Measurements from ENCODE around the gene HTR3C.
"Not testable (repeated sequence)": the region's sequence is repeated elsewhere in the genome, so short reads cannot be mapped to it uniquely, and the experiment has no call there.

Gene HTR3C

DNA sequence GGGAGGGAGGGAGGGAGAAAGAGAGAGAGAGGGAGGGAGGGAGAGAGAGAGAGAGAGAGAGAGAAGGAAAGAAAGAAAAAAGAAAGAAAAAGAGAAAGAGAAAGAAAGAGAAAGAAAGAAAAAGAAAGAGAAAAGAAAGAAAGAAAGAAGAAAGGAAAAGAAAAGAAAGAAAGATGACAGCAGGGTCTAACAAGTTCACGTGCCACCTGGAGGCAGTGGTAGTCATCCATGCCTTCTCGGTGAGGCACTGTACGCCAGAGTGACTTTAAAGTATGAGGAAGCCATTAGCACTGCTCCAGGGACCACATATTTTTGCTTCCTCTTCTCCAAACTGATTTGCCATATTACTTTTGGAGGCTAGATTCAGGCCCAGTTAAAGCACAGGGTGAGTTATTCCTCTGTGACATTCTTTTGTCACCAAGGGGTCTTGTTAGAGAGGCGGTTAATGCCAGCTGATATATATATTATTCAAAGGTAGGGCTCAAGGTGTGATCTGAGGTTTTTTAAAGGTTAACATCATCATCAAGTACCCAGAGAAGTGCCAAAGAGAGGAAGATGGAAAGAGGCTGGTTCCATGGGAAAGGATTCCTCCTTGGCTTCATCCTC lies 21.6 kb upstream of the HTR3C start, which contains the start of gene HTR3D:
HTR3D (plus strand) TSS at position 556 of the 606 bp plus-strand sequence; CDS start at position 556, 0 bp downstream.
- no peak for DNase-seq

DNA sequence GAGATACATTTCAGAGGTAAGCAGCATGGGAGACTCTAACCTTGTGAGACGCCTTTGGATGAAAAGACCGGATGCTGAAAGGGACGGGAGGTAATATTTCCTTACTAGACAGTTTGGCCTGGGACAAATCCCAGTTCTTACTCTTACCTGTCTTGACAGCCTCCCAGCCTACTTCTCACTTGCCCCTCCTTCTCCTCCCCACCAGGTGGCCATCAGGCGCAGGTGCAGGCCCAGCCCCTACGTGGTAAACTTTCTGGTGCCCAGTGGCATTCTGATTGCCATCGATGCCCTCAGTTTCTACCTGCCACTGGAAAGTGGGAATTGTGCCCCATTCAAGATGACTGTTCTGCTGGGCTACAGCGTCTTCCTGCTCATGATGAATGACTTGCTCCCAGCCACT lies 15.0 kb upstream of the HTR3C start:
- no peak for DNase-seq

DNA sequence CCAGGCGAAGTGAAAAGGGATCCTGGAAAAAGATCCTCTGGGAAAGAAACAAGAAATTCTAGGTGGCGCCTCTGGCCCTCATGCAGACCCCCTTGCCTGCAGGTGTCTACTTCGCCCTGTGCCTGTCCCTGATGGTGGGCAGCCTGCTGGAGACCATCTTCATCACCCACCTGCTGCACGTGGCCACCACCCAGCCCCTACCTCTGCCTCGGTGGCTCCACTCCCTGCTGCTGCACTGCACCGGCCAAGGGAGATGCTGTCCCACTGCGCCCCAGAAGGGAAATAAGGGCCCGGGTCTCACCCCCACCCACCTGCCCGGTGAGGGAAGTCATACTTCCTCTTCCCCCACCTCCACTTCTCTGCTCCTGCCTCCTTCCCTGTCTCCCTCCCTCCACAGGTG lies 14.5 kb upstream of the HTR3C start:
- not testable (repeated sequence) for DNase-seq

DNA sequence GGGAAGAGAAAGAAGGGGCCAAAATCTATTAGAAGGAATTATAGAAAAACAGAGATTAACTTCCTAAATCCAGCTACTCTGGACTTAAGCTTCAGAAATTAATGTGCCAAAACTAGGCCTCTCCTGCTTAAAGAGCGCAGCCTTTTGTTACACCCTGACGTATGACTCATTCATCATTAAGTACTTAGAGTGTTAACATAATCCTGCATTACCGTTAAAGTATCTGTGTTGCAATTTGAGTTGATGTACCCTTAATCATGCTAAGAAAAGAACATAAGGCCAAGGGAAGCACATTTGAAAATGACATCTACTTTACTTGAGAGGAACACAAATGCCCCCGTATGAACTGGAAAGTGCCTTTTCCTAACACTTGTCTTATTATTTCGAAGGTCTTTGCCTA lies 13.4 kb upstream of the HTR3C start:
- DNase-seq, result no peak

DNA sequence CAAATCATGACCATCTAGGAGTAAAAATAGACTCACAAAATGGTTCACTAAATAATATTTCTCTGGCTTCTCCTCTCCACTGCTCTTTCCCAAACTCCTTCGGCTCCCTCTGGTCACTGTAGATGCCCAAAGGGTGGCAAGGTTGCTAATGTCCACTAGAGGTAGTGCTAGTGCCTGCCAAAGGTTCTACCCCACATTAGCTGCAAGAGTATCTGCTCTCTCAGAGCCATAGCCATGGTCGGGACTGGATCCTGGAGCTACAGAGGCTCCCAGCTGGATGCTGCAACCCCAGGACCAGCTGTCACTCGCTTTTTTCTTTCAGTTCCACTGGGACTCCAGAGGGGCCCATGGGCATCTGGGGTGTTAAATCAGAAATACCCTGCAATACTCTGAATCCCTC lies 12.8 kb upstream of the HTR3C start:
- DNase-seq, result no peak

DNA sequence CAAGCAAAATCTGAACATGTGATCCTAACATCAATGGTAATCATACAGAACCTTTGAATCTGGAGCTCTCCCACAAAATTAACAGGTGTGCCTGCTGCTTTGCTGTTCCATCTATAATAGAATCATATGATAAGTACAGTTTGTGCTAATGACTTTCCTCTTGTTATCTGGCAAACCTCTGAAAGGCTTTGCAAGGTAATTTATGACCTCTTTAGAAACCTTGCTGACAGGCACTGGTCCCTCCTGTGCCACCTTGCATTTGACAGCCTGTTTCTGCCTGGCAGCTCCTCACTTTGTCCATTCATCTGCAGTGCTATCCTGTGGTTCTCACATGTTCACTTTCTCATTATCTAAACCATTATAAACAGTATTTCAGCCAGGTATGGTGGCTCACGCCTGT lies 10.2 kb upstream of the HTR3C start:
- DNase-seq, result no peak

DNA sequence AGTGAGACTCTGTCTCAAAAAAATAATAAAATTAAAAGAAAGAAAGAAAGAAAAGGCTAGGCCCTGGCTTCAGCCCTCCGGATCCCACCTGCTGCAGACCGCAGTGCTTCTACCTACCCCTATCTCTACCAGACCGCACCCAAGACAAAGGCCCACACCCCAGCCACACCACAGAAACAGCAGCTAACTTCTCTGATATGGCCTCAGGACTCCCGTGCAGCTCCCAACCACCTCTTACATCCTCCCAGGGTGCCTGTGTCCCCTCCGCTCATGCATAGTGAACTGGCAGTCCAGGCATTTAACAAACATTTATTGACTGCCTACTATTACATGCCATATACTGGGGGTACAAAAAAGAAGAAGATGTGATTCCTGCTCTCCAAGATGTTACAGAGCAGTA lies 6.9 kb upstream of the HTR3C start:
- DNase-seq, result no peak

DNA sequence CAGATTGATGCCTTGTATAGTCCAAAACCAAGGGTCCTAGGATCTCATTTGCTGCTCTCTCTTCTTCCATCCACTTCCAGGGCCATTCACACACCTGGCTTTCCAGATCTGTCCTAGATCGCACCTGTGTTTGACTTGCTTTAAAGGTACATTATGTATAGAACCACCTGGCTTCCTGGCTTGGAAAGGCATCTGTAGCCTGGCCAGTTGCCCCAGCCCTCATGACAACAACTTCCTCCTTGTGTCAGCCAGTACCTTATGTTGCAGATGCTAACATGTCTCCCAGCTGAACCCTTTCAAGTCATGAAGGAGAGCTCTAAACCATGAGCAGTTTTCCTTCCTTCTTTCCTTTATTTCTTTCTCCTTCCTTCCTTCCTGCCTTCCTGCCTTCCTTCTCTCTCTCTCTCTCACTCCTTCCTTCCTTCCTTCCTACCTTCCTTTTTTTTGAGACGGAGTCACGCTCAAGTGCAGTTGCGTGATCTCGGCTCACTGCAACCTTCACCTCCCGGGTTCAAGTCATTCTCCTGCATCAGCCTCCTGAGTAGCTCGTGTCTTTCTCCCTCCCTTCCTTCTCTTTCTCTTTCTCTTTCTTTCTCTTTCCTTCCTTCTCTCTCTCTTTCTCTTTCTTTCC lies 2.5 kb upstream of the HTR3C start:
- no peak for DNase-seq

DNA sequence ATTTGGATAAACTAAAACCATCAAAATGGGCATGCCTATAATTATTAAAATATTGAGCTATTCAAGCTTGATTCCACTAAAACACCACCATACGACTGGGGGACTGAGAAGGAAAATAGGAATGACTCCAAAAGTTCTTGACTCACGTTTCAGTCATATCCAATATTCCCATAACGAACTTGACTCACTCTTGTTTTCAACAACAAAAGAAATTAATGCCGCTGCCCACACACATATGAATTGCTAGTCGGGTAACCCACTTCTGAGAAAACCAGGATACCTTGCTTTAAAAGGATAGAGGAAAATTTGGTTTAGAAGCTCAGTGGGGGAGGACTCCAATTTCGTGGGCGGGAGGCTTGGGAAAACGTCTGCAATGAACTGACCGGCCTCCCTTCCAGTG lies 5.2 kb downstream of the HTR3C start:
- no peak for DNase-seq

DNA sequence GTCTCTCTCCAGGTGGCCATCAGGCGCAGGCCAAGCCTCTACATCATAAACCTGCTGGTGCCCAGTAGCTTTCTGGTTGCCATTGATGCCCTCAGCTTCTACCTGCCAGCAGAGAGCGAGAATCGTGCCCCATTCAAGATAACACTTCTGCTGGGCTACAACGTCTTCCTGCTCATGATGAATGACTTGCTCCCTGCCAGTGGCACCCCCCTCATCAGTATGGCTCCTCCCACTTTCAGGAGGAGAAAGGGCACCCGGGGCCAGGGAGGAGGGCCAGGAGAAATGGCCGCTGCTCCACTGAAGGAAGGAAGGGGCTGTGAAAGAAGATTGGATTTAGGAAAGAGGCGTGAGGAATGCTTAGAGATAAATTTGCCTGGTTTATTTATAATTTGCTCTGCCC lies 6.6 kb downstream of the HTR3C start:
- DNase-seq, result no peak

DNA sequence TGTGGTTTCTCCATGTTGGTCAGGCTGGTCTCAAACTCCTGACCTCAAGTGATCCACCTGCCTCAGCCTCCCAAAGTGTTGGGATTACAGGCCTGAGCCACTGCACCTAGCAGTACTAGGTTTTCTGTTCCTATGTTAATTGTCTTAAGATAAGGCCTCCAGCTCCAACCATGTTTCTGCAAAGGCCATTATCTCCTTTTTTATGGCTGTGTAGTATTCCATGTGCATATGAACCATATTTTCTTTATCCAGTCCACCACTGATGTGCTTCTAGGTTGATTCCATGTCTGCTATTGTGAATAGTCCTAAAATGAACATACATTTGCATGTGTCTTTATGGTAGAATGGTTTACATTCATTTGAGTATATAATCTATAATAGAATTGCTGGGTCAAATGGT lies 9.8 kb downstream of the HTR3C start:
- DNase-seq, result no peak

DNA sequence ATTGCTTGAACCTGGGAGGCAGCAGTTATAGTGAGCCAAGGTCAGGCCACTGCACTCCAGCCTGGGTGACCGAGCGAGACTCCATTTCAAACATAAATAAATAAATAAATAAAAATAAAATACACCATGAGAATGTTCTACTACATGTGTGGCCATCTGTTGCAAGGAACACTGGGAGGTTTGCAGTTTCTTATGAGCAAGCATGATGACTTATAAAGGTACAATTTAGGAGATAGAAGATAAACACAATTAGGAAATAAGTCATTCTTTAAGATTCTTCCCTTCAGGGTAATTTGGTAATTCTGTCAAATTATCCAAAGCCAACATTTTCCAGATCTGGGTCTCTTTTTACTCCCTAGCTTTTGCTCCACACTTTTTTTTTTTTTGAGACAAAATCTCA lies 13.4 kb downstream of the HTR3C start:
- DNase-seq, result no peak

DNA sequence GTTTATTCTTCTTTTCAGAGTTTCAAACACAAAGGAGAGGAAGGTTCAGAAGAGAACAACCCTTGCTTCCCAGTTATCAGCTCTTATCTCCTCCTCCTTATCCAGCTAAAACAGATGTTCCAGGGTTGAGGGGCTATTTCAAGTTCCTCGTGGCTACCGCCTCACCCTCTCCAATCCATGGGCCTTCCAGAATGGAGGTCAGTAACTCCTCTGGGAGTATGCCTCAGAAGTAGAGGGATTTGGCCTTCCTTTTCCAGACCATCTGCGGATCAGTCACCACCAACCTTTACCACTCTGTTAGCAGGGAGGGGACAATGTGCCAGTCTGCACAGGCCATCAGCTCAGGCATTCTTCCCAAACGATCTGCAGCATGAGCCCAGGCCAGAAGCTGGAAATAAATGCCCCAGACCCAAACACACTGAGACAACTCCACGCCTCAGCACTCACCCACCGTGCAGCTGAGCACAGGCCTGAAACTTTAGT lies 14.8 kb downstream of the HTR3C start:
- DNase-seq, result no peak

DNA sequence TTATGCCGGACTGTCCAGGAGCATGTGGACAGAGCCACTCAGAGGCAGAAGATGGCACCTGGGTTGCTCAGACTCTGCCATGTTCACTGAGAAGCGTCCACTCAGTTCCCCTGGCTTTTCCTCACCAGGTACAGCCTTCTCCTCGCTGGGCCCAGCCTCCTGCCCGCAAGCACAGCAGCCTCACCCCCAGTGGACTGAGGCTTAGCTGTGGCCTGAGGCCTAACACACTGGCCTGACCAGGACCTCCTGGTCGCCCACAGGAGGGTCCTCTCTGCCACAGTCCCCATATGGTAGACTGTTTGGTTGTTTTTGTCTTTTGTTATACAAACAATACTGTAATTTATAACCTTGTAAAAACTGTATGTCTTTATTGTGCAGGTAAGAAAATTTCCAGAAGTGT lies 15.5 kb downstream of the HTR3C start:
- no peak for DNase-seq

DNA sequence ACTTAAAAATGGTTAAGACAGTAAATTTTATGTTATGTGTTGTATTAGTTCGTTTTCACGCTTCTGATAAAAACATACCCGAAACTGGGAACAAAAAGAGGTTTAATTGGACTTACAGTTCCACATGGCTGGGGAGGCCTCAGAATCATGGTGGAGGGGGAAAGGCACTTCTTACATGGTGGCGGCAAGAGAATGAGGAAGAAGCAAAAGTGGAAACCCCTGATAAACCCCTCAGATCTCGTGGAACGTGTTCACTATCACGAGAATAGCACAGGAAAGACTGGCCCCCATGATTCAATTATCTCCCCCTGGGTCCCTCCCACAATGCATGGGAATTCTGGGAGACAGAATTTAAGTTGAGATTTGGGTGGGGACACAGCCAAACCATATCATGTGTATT lies 18.3 kb downstream of the HTR3C start:
- not testable (repeated sequence) for DNase-seq

DNA sequence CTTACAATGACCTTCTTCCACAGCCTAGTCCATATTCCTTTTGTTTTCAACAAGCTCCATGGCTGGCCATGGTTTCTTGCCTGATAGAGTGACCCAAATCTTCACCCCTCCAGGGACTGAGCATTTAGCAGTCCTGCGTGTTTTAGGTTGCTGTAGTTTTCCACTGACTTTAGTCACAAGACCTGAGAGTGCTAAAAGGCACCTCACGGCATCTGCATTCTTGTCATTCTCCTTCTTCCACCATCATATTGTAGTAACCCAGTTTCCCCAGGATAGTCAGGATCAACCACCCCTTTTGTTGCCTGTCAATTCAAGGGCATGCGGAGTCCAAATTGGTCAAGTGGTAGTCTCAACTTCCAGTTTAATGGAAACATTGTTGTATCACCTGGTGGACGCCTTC lies 20.8 kb downstream of the HTR3C start:
- no peak for DNase-seq

DNA sequence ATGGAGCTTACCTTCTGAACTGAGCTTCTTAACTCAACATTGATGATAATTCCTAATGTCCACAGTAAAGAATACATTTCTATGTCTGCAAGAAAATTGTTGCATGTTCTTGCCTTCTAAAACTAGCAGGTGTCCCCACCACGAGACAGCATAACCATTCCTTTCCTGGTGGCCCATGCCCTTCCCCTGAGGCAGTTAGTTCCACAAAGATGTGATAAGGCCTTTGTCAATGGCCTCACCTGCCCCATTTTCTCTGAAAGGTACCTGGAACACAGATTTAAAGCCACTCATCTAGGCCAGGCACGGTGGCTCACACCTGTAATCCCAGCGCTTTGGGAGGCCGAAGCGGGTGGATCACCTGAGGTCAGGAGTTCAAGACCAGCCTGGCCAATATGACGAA lies 23.1 kb downstream of the HTR3C start:
- no peak for DNase-seq

DNA sequence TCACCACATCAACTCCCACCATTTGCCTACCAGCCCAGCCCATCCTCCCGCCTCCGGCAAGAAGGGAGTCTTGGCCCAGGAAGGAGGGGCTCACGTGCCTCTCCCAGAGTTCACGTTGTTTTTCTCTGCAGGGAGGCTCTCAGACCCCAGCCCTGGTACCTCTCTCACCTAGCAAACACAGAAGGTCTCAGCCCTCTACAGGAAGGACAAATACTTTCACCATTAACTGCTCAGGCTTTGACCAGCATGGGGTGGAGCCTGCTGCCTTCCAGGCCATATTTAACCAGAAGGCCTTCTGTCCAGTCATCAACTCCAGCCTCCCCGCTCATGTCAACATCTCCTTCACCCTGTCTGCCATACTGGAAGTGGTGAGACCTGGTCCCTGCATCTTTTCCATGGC lies 25.0 kb downstream of the HTR3C start:
- DNase-seq, result no peak

DNA sequence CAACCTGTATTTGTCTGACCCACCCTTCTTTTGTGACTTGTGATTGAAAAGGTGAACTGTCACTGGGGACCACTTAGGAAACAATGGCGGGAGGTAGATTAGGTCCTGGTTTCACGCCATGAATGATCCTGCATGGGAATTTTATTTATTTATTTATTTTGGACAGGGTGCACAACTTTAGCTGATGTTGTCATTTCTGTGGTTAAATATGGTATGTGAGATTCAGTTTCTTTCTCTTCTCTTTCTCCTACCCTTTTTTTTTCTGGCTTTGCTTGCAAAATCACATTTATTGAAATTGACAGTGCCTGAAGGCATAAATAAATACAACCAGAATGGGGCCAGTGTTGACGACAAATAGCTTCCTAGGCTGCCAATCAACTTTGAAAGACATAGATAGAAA lies 26.0 kb downstream of the HTR3C start:
- no peak for DNase-seq

DNA sequence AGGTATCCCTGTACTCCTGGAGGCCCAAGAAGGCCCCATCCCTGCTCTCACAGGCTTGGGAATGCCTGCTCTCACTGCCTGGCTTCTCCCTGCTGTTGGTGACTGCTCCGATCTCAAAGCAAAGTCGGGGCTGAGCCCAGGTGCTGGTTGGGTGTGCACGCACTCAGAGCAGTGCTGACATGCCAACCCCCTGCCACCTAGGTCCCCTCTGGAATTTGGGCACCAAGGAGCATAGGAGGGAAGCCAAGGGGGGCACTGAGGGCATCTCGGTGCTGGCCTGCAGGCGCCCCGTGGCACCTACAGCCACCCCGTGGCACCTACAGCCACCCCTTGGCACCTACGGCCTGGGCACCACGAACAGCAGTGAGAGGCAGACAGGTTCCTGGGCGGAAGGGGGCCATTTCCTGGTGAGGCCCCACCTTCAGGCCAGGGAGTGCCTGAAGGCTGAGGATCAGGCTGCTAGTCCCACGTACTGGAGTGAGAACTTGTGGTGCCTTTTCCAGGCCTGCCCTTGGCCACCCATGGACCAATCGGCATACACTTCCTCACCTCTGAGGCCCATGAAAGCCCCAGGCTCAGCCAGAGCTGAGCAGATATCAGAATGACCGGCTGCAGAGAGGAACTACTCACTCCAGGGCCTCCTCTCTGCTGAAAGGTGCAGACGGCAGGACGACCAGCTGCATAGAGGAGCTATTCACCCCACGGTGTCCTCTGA lies 28.4 kb downstream of the HTR3C start:
- DNase-seq, result no peak

DNA sequence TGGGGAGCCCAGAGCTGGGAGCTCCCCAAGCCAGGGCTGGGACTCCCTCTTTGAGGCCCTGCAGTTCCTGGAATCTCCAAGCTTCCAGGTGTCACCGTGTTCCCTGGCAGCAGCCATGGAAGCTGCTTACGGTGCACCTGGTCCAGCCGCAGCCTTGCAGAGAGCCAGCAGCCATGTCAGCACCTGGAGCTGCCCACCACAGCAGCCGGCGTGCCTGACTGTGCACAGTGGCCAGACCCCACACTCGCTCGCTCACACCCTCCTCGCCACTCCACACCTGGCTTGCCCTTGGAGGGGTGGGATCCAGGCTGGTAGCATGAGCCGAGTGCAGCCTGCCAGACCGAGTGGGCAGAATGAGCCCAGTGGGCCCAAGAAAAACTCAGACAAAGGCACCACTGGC lies 29.2 kb downstream of the HTR3C start:
- DNase-seq, result no peak

DNA sequence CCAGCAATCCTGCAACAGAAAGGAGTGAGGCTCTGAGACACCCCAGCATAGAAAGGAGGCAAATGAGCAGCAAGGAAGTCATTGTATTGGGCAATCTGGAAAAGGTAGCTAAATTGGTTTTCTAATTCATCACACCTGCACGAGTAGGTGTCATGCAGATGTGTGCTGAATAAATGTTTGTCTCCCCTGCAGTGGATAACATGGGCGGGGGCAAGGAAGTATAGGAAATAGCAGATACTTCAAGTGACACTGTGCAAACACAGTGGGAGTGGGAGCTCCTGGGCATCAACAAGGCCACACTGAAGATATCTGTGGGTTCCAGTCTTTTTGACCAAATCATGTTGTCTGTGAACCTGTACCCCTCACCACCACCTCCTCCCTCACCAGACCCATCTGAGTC lies 29.6 kb downstream of the HTR3C start:
- DNase-seq, result no peak

DNA sequence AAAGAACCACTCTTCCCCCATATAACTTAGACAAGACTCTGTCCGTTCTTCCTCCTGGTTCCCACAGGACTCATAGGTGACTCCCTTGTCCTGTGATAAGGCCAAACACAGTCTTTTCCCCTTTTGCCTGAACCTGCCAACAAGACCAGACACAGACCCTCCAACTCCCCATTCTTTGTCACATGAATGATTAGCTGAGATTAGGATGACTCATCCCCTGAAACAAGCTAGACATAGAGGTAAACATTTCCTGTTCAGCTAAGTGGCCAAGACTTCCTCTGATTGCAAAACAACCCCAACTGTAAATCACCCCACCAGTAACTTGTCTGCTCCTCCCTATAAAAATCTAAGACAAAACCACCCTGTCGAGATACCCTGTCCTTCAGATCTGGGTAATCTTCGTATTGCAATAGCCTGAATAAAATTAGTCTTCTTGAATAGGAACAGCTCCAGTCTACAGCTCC lies 32.6 kb downstream of the HTR3C start:
- DNase-seq, result peak in 1 of 5 experiments; percentile 81

DNA sequence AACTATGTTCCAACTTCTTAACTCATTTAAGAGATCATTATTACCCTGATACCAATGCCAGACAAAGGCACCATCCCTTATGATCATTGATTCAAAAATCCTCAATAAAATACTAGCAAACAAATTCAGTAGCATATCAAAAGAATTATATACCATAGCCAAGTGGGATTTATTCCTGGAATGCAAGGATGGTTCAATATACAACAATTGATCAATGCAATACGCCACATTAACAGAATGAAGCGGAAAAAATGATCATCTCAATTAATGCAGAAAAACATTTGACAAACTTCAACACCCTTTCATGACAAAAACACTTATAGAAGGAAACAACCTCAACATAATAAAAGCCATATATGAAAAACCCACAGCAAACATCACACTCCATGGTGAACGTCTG lies 39.4 kb downstream of the HTR3C start:
- no peak for DNase-seq
